SK-N-SH treated with all-trans-retinoic acid at 6 μM for 48 hours (cell line): ENCODE measurements around the gene ZNF831.

Source experiments
- ARNTL ChIP-seq: fragments of 450-650 bp; formaldehyde crosslinking; IDR thresholded peaks from 2 replicates; pipeline ENCODE4 v1.5.0; 2020; ENCODE audit warnings: low read depth, mild to moderate bottlenecking, moderate library complexity, borderline replicate concordance
- GLIS3 ChIP-seq: fragments of 250-450 bp; sonication (Bioruptor Pico); IDR thresholded peaks from 2 replicates; pipeline ENCODE4 v1.5.0; 2020; ENCODE audit warnings: mild to moderate bottlenecking, moderate library complexity
- ISL1 ChIP-seq: fragments of 250-450 bp; sonication (Bioruptor Pico); IDR thresholded peaks from 2 replicates; pipeline ENCODE4 v2.1.2; 2022; ENCODE audit warnings: mild to moderate bottlenecking, moderate library complexity
- PPARA ChIP-seq: fragments of 250-450 bp; sonication (Bioruptor Pico); IDR thresholded peaks from 2 replicates; pipeline ENCODE4 v1.5.0; 2020; ENCODE audit warnings: mild to moderate bottlenecking, borderline replicate concordance
- RARB ChIP-seq: fragments of 250-450 bp; sonication (Bioruptor Pico); IDR thresholded peaks from 2 replicates; pipeline ENCODE4 v1.8.0; 2021; ENCODE audit warnings: mild to moderate bottlenecking, moderate library complexity
- SNAI2 ChIP-seq: fragments of 250-450 bp; sonication (Bioruptor Pico); IDR thresholded peaks from 2 replicates; pipeline ENCODE4 v1.5.0; 2020; ENCODE audit warnings: mild to moderate bottlenecking, moderate library complexity
- TCF4 ChIP-seq: fragments of 250-450 bp; sonication (Bioruptor Pico); IDR thresholded peaks from 2 replicates; pipeline ENCODE4 v1.8.0; 2021; ENCODE audit warnings: mild to moderate bottlenecking, moderate library complexity, borderline replicate concordance
- ZFP3 ChIP-seq: fragments of 250-450 bp; sonication (Bioruptor Pico); IDR thresholded peaks from 2 replicates; pipeline ENCODE4 v1.5.0; 2020; ENCODE audit warnings: mild to moderate bottlenecking, moderate library complexity
- ZNF565 ChIP-seq: fragments of 450-650 bp; formaldehyde crosslinking; conservative IDR thresholded peaks from 2 replicates; pipeline ENCODE4 v1.5.0; 2020; ENCODE audit warnings: low read depth, mild to moderate bottlenecking, moderate library complexity
- ZNF8 ChIP-seq: fragments of 450-650 bp; formaldehyde crosslinking; IDR thresholded peaks from 2 replicates; pipeline ENCODE4 v1.5.0; 2020; ENCODE audit warnings: mild to moderate bottlenecking, moderate library complexity
- TF ChIP-seq, protein P1 (sequence below): fragments of 250-450 bp; sonication (Bioruptor Pico); IDR thresholded peaks from 2 replicates; pipeline ENCODE4 v1.8.0; 2020; ENCODE audit warnings: mild to moderate bottlenecking, moderate library complexity, borderline replicate concordance
- TF ChIP-seq, protein P2 (sequence below): fragments of 250-450 bp; sonication (Bioruptor Pico); IDR thresholded peaks from 2 replicates; pipeline ENCODE4 v1.8.0; 2021; ENCODE audit warnings: low read depth, mild to moderate bottlenecking, moderate library complexity, borderline replicate concordance

DNA sequence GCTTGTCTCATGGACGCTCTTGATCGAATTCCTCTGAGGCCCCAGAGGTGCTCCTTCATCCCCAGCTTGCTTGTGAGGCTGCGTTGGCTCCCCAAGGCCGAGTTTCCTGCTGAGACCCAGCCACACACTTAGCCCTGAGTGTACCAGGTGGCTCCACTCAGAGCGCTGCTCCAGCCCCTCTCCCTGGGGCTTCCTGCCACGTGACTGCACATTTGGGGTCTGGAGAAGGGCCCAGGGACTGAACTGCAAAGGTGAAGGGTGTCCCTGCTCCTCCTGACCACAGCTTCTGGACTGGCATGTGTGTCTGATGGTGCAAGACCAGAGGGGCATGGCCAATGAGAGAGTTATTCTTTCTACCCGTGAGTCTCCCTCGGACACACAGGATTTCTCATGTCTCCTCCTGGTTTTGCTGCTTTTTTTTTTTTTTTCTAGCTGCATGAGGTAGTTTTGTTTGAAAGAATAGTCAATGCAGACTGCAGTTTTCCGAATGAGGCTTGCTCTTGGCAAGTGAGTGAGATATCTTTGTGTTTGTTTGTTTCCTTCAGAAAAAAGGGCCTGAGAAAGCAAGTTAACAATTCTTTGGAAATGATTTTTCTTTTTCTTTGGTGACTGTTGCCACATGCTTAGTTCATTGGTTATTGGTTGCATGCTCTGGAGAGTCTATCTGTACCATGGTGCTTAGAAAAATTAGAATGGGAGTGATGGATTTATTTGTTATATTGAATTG, 3.1 kb upstream of the ZNF831 start:
- TF ChIP-seq, protein P1, sequence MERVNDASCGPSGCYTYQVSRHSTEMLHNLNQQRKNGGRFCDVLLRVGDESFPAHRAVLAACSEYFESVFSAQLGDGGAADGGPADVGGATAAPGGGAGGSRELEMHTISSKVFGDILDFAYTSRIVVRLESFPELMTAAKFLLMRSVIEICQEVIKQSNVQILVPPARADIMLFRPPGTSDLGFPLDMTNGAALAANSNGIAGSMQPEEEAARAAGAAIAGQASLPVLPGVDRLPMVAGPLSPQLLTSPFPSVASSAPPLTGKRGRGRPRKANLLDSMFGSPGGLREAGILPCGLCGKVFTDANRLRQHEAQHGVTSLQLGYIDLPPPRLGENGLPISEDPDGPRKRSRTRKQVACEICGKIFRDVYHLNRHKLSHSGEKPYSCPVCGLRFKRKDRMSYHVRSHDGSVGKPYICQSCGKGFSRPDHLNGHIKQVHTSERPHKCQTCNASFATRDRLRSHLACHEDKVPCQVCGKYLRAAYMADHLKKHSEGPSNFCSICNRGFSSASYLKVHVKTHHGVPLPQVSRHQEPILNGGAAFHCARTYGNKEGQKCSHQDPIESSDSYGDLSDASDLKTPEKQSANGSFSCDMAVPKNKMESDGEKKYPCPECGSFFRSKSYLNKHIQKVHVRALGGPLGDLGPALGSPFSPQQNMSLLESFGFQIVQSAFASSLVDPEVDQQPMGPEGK: no peak
- TF ChIP-seq RARB (no peak), PPARA (CRISPR knock-in tag) (no peak), ARNTL (CRISPR knock-in tag) (no peak), TCF4 (CRISPR knock-in tag) (no peak), GLIS3 (CRISPR knock-in tag) (no peak), SNAI2 (CRISPR knock-in tag) (no peak), ISL1 (no peak), ZFP3 (CRISPR knock-in tag) (no peak), ZNF8 (CRISPR knock-in tag) (no peak), ZNF565 (CRISPR knock-in tag) (no peak)
- TF ChIP-seq, protein P2, sequence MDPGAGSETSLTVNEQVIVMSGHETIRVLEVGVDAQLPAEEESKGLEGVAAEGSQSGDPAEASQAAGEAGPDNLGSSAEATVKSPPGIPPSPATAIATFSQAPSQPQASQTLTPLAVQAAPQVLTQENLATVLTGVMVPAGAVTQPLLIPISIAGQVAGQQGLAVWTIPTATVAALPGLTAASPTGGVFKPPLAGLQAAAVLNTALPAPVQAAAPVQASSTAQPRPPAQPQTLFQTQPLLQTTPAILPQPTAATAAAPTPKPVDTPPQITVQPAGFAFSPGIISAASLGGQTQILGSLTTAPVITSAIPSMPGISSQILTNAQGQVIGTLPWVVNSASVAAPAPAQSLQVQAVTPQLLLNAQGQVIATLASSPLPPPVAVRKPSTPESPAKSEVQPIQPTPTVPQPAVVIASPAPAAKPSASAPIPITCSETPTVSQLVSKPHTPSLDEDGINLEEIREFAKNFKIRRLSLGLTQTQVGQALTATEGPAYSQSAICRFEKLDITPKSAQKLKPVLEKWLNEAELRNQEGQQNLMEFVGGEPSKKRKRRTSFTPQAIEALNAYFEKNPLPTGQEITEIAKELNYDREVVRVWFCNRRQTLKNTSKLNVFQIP (CRISPR knock-in tag): no peak
